Esophagus muscularis mucosa (tissue), 4 donors: ENCODE data around the gene CEMP1. TPM values are rescaled to one million over a fixed set of nuclear protein-coding genes. Genes with fewer than 3 reads are reported as not detected.
"Not testable (repeated sequence)": the region's sequence is repeated elsewhere in the genome, so short reads cannot be mapped to it uniquely, and the experiment has no call there.

Experiments
- DNase-seq: peaks from one replicate; pipeline ENCODE4 v3.0.0-alpha.2; 2017; ENCODE audit errors: extremely low spot score
- H3K27ac ChIP-seq, 4 donors: fragments of 200-600 bp; sonication (generic); replicated peaks in 1 of 4; 1 replicate in 3 of 4; 2 replicates in 1 of 4; pipeline ENCODE4 v1.5.1; 2016 to 2019; ENCODE audit warnings: mild to moderate bottlenecking in 1 of 4
- H3K27me3 ChIP-seq, 4 donors: fragments of 200-600 bp; sonication (generic); one replicate each; pipeline versions ENCODE4 v1.5.1 to v1.6.0; 2016 to 2019
- H3K36me3 ChIP-seq, 4 donors: fragments of 200-600 bp; sonication (generic); one replicate each; pipeline ENCODE4 v1.5.1; 2016 to 2019
- H3K4me1 ChIP-seq, 4 donors: fragments of 200-600 bp; sonication (generic); one replicate each; pipeline ENCODE4 v1.5.1; 2016 to 2019
- H3K4me3 ChIP-seq, 4 donors: fragments of 200-600 bp; sonication (generic); 1 replicate in 2 of 4; 2 replicates in 2 of 4; pipeline ENCODE4 v1.5.1; 2016 to 2019; ENCODE audit warnings: mild to moderate bottlenecking in 4 of 4, moderate library complexity in 1 of 4
- H3K9me3 ChIP-seq, 4 donors: fragments of 200-600 bp; sonication (generic); 1 replicate in 3 of 4; 2 replicates in 1 of 4; pipeline ENCODE4 v1.5.1; 2016 to 2019
- CTCF ChIP-seq, 3 experiments: fragments of 200-600 bp in 2 of 3; fragments of 450-650 bp in 1 of 3; sonication (generic) in 2 of 3; IDR thresholded peaks; one replicate each; pipeline ENCODE4 v1.5.1; 2017 to 2019; ENCODE audit warnings: antibody characterized with exemption in 3 of 3, mild to moderate bottlenecking in 2 of 3, moderate library complexity in 1 of 3
- EP300 ChIP-seq: sonication (generic); formaldehyde crosslinking; IDR thresholded peaks from one replicate; pipeline ENCODE4 v1.6.1; 2017; ENCODE audit warnings: antibody characterized with exemption
- POLR2A ChIP-seq: fragments of 450-650 bp; IDR thresholded peaks from one replicate; pipeline ENCODE4 v1.6.1; 2017; ENCODE audit warnings: antibody characterized with exemption, moderate library complexity, mild to moderate bottlenecking, low read depth
- POLR2AphosphoS5 ChIP-seq, 2 donors: sonication (generic); formaldehyde crosslinking; IDR thresholded peaks; one replicate each; pipeline ENCODE4 v1.6.1; 2017; ENCODE audit warnings: antibody characterized with exemption in 2 of 2
- WGBS: methylation state at CpG from one replicate; pipeline ENCODE4 v1.1.5; 2018; 5-methylcytosine and 5-hydroxymethylcytosine counted together
- intact Hi-C: fragments of 100-400 bp; cut with DNase I; formaldehyde crosslinking; loops from one replicate; pipeline ENCODE4 v1.15.1; 2023
- total RNA-seq, 4 donors: library from RNA; depleted of rRNA; stranded (reverse); fragments of >200 nt; gene quantifications; one replicate each; pipeline versions ENCODE4 v1.1.0 to v1.2.1, GENCODE V29; 2016

CEMP1 gene
- total RNA-seq, 4 donors from 2014 or later, result not detected

GRCh38 chr16:2533912-2534311 lies 2.7 kb upstream of the CEMP1 start:
- no peak for DNase-seq

DNA sequence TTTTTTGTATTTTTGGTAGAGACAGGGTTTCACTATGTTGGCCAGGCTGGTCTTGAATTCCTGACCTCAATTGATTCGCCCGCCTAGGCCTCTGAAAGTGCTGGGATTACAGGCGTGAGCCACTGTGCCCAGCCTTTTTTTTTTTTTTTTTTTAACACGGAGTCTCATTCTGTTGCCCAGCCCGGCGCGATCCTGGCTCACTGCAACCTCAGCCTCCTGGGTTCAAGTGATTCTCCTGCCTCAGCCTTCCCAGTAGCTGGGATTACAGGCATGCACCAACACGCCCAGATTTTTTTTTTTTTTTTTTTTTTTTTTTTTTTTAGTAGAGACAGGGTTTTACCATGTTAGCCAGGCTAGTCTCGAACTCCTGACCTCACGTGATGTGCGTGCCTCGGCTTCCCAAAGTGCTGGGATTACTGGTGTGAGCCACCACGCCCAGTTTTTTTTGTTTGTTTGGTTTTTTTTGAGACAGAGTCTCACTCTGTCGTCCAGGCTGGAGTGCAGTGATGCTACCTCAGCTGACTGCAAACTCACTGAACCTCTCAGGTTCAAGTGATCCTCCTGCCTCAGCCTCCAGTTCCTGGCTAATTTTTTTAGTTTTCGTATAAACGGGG lies 2.0 kb upstream of the CEMP1 start:
- H3K4me3 ChIP-seq, result peak overlapping the region; percentile 66 to 71 (median 70)
- 34% methylated on average over 12 of the region's 16 CpGs for WGBS

More at GRCh38 chr16:2533912-2534311, 2.7 kb upstream of the CEMP1 start:
- H3K4me1 ChIP-seq, result peaks cover 17 to 48% (median 48%) of the 10 kb centered on the region in 4 donors
- H3K4me3 ChIP-seq, result no peak overlapping the region
- H3K27ac ChIP-seq, result peak overlapping the region; percentile 95 to 98 (median 96)
- TF ChIP-seq EP300 (no peak), POLR2AphosphoS5 (IDR thresholded peaks at IDR 0.05) (no peak), POLR2A (no peak), CTCF (IDR thresholded peaks at IDR 0.05) (no peak)
- no peaks in the 10 kb centered on the region for H3K9me3 ChIP-seq
- no peaks in the 10 kb centered on the region for H3K27me3 ChIP-seq
- WGBS, result 89% methylated on average over 11 of the region's 11 CpGs
- peaks cover 2 to 16% (median 10%) of the 10 kb centered on the region in 4 donors for H3K36me3 ChIP-seq
- intact Hi-C loops, result no loop called here

GRCh38 chr16:2532494-2533141 lies 1.4 kb upstream of the CEMP1 start:
- intact Hi-C loops, result no loop called here
- 3% methylated on average over 32 of the region's 37 CpGs for WGBS
- Histone ChIP-seq H3K9me3 (no peaks in the 10 kb centered on the region), H3K36me3 (peaks cover 14 to 29% (median 23%) of the 10 kb centered on the region in 4 donors), H3K27ac (peak overlapping the region; percentile 95 to 98 (median 96)), H3K4me3 (peak overlapping the region; percentile 66 to 71 (median 70)), H3K27me3 (no peaks in the 10 kb centered on the region), H3K4me1 (peaks cover 14 to 44% (median 43%) of the 10 kb centered on the region in 4 donors)
- DNase-seq, result no peak
- no peak for TF ChIP-seq EP300
- TF ChIP-seq POLR2AphosphoS5 (IDR thresholded peaks at IDR 0.05), result peak; percentile 17 to 54

More for the DNA sequence above, 2.0 kb upstream of the CEMP1 start:
- intact Hi-C loops, H3K9me3 ChIP-seq, H3K27me3 ChIP-seq, DNase-seq: not testable (repeated sequence)
- Histone ChIP-seq H3K27ac (peak overlapping the region; percentile 95 to 98 (median 96)), H3K4me1 (peaks cover 14 to 44% (median 43%) of the 10 kb centered on the region in 4 donors), H3K36me3 (peaks cover 8 to 22% (median 17%) of the 10 kb centered on the region in 4 donors)

DNA sequence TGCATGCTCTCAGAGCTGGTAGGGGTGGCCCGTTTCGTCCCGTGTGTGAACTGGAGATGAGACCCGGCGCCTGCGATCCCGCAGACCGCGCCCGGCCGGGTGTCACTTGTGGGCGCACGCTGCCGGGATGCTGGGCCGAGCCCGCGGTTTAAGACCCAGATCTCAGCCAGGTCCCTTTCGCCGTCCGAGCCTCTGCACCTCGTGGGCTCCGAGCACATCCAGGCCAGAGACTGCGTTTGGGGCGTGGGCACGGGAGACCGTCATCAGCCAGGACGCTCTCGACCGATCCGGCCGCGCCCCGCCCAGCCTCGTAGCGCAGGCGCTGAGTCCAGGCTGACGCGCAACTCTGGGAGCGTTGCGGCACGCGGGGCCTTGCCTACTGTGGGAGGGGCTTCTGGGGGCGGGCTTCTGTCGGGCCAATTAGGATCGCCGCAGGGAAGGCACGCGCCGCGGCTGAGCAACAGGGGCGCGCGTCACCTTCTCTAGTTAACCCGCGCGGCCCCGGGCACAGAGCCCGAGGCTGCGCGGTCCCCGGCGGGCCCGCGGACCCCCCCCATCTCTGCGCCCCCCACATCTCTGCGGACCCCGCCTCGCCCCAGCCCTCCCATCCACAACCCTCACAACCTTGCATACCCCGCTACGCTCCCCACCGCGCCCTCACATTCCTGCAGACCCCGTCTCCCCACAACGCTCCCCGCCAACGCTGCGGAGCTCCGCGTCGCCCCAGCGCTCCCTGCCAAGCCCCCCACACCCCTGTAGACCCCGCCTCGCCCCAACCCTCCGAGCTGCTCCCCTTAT lies 687 bp upstream of the CEMP1 start:
- intact Hi-C loops, result no loop called here
- Histone ChIP-seq H3K27me3 (no peaks in the 10 kb centered on the region), H3K9me3 (no peaks in the 10 kb centered on the region), H3K4me3 (peak overlapping the region; percentile 66 to 71 (median 70)), H3K4me1 (peaks cover 10 to 39% (median 39%) of the 10 kb centered on the region in 4 donors), H3K27ac (peak overlapping the region; percentile 95 to 98 (median 96)), H3K36me3 (peaks cover 14 to 36% (median 30%) of the 10 kb centered on the region in 4 donors)
- under 1% methylated on average over 32 of the region's 84 CpGs for WGBS
- DNase-seq, result peak; percentile 99
- TF ChIP-seq EP300 (no peak), POLR2AphosphoS5 (IDR thresholded peaks at IDR 0.05) (peak; percentile 95 to 98)

DNA sequence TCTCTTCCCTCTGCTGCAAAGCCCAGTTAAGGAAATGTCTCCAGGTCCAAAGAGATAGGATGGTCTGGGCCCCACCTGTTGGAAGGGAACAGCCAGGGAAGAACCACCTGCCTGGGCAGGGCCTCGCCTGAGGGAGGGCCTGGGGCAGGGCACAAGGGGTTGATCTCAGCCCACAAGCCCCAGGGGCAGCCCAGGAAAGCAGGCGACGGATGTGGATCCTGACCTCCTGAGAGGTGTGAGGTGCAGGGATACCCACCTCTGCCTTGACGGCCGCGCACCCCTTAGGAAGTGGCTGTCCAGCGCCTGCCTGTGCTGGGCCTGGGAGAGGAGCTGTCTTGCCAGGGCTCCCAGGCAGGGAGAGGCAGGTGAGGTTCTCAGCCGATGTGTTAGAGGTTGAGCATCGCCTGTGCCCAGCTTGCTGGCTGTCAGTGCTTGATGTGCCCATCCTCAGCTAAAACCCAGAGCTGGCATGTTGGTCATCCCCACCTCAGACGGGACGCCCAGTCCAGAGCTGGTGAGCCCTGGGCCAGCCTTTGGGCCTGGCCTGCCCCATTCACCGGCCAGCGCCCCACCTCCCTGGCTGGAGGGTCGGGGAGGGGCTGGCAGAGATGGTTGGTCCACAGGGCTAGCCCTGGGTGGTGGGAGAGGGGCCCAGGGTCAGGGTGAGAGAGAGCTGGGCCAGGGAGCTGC lies 434 bp downstream of the CEMP1 start:
- TF ChIP-seq EP300 (no peak), CTCF (IDR thresholded peaks at IDR 0.05) (no peak), POLR2AphosphoS5 (IDR thresholded peaks at IDR 0.05) (no peak), POLR2A (no peak)
- H3K27ac ChIP-seq, result peak overlapping the region; percentile 95 to 98 (median 96)
- H3K4me3 ChIP-seq, result peak overlapping the region in 2 of 4 donors; percentile 66 to 69
- DNase-seq, result no peak
- no peaks in the 10 kb centered on the region for H3K27me3 ChIP-seq
- intact Hi-C loops, result no loop called here
- H3K4me1 ChIP-seq, result peaks cover 8 to 32% (median 28%) of the 10 kb centered on the region in 4 donors
- no peaks in the 10 kb centered on the region for H3K9me3 ChIP-seq
- WGBS, result 72% methylated on average over 4 of the region's 14 CpGs
- peaks cover 14 to 46% (median 41%) of the 10 kb centered on the region in 4 donors for H3K36me3 ChIP-seq
